Cardiac muscle cell (in vitro differentiated cells and primary cell): ENCODE measurements around the gene WFS1. TPM values are rescaled to one million over a fixed set of nuclear protein-coding genes. Genes with fewer than 3 reads are reported as not detected.

Experiments used
- DNase-seq, 2 donors: peaks; one replicate each; pipeline versions ENCODE4 v3.0.0 to v3.0.0-alpha.2; 2010 to 2017; ENCODE audit warnings: low read depth in 1 of 2, low spot score in 1 of 2
- H3K27ac ChIP-seq: fragments of 200-600 bp; sonication (generic); 2 replicates; pipeline ENCODE4 v1.5.1; 2016
- H3K27me3 ChIP-seq: fragments of 200-600 bp; sonication (generic); 2 replicates; pipeline ENCODE4 v1.6.0; 2016; ENCODE audit warnings: control low read depth
- H3K36me3 ChIP-seq: fragments of 200-600 bp; sonication (generic); 2 replicates; pipeline ENCODE4 v1.5.1; 2016; ENCODE audit warnings: control low read depth
- H3K4me1 ChIP-seq: fragments of 200-600 bp; sonication (generic); 2 replicates; pipeline ENCODE4 v1.8.1; 2017; ENCODE audit warnings: low read depth, mild to moderate bottlenecking, mixed run types
- H3K4me3 ChIP-seq: fragments of 200-600 bp; sonication (generic); 2 replicates; pipeline ENCODE4 v1.5.1; 2016; ENCODE audit warnings: mild to moderate bottlenecking
- H3K9me3 ChIP-seq: fragments of 200-600 bp; sonication (generic); 2 replicates; pipeline ENCODE4 v1.5.1; 2017; ENCODE audit warnings: low read depth, mild to moderate bottlenecking, control low read depth
- polyA plus RNA-seq: library from polyadenylated mRNA; unstranded; fragments of >200 nt; fragmentation: Nextera tagmentation; extraction: Ambion mirVana; gene quantifications from 2 replicates; pipeline ENCODE4 v1.2.1, GENCODE V29; 2016
- total RNA-seq: library from RNA; depleted of rRNA; stranded (reverse); fragments of >200 nt; gene quantifications from 2 replicates; pipeline ENCODE4 v1.2.3, GENCODE V29; 2016
- TF ChIP-seq, protein P1 (sequence below): IDR thresholded peaks from 2 replicates; pipeline ENCODE4 v1.5.1; 2012; ENCODE audit warnings: low read depth, mild to moderate bottlenecking, low read length

The WFS1 gene
- total and polyA plus RNA-seq, 2 experiments from 2014 or later = 29.0 to 30.4 TPM

DNA sequence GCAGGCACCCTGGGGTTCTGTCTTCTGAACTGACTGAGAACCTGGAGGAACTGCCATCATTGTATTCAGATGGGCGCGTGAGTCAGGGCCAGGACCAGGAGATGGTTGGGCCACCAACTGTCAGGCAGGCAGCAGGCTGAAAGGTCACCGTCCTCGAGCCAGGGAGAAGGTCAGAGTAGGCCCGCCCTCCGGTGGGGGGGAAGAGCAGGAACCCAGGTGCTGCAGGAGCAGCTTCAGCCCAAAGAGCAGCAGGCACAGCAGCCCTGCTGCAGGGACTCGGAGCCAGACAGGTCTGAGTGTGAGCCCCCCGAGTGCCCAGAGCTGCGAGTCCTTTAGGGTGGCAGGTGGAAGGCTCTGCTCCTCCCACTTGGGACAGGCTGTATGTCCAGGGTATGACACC is 26.4 kb downstream of the WFS1 start:
- H3K4me3 ChIP-seq = no peak overlapping the region
- TF ChIP-seq, protein P1, sequence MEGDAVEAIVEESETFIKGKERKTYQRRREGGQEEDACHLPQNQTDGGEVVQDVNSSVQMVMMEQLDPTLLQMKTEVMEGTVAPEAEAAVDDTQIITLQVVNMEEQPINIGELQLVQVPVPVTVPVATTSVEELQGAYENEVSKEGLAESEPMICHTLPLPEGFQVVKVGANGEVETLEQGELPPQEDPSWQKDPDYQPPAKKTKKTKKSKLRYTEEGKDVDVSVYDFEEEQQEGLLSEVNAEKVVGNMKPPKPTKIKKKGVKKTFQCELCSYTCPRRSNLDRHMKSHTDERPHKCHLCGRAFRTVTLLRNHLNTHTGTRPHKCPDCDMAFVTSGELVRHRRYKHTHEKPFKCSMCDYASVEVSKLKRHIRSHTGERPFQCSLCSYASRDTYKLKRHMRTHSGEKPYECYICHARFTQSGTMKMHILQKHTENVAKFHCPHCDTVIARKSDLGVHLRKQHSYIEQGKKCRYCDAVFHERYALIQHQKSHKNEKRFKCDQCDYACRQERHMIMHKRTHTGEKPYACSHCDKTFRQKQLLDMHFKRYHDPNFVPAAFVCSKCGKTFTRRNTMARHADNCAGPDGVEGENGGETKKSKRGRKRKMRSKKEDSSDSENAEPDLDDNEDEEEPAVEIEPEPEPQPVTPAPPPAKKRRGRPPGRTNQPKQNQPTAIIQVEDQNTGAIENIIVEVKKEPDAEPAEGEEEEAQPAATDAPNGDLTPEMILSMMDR = no peak
- no peaks in the 10 kb centered on the region for H3K36me3 ChIP-seq
- no peak overlapping the region for H3K27ac ChIP-seq
- H3K9me3 ChIP-seq = no peaks in the 10 kb centered on the region
- DNase-seq = no peak
- no peaks in the 10 kb centered on the region for H3K27me3 ChIP-seq
- H3K4me1 ChIP-seq = no peaks in the 10 kb centered on the region

- H3K27me3 ChIP-seq = no peaks in the 10 kb centered on the region
- H3K36me3 ChIP-seq = no peaks in the 10 kb centered on the region
- TF ChIP-seq, protein P1 = no peak
- DNase-seq = no peak
- H3K27ac ChIP-seq = no peak overlapping the region
- H3K4me3 ChIP-seq = no peak overlapping the region
- H3K4me1 ChIP-seq = no peaks in the 10 kb centered on the region
- H3K9me3 ChIP-seq = no peaks in the 10 kb centered on the region
Observed at GRCh38 chr4:6297266-6297815, 27.7 kb downstream of the WFS1 start.

DNA sequence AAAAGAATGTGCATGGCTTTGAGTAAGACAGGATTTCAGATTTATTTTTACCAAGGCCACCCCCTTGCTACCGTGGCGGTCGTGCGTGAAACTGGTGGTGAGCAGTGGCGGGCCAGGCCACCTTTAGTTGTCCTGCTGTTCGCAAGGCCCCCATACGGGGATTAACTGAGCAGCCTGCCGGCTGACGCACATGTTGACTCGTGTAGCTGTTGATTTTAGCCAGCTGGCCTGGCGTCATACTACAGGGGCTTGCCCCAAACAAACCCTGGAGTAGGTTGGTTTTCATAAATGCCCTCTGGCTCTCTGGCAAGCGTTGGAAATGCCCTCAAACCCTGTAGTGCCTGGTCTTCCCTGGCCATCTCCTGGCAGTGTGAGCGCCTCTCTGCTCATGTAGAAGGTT is 28.4 kb downstream of the WFS1 start:
- Histone ChIP-seq H3K4me3 (no peak overlapping the region), H3K4me1 (no peaks in the 10 kb centered on the region), H3K9me3 (no peaks in the 10 kb centered on the region), H3K36me3 (no peaks in the 10 kb centered on the region), H3K27ac (no peak overlapping the region), H3K27me3 (no peaks in the 10 kb centered on the region)
- TF ChIP-seq, protein P1 = no peak
- DNase-seq = no peak

DNA sequence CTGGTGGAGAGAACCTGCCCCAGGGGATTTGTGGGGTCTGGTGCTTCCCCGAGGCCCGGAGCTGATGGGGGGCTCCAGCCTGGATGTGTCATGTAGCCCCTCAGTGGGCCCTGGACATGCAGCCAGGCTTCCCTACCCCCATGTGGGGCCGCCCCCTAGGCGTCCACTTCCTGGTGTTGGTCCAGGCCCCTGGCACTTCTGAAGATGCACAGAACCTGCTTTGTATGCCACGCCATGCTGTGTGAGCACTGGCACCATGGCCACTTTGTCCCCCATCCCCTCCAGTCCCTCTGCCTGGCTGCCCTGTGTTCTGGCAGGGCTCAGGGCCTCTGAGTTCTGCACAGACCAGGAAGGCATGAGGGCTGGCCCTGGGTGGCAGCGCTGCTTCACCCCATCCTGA is 29.2 kb downstream of the WFS1 start:
- TF ChIP-seq, protein P1 = no peak
- H3K9me3 ChIP-seq = no peaks in the 10 kb centered on the region
- no peaks in the 10 kb centered on the region for H3K4me1 ChIP-seq
- DNase-seq = no peak
- H3K4me3 ChIP-seq = no peak overlapping the region
- H3K27me3 ChIP-seq = no peaks in the 10 kb centered on the region
- H3K36me3 ChIP-seq = no peaks in the 10 kb centered on the region
- no peak overlapping the region for H3K27ac ChIP-seq

GRCh38 chr4:6299875-6300274 is 30.2 kb downstream of the WFS1 start:
- Histone ChIP-seq H3K4me3 (no peak overlapping the region), H3K27ac (no peak overlapping the region), H3K36me3 (no peaks in the 10 kb centered on the region), H3K27me3 (no peaks in the 10 kb centered on the region), H3K9me3 (no peaks in the 10 kb centered on the region), H3K4me1 (no peaks in the 10 kb centered on the region)
- TF ChIP-seq, protein P1 = no peak
- DNase-seq = no peak

DNA sequence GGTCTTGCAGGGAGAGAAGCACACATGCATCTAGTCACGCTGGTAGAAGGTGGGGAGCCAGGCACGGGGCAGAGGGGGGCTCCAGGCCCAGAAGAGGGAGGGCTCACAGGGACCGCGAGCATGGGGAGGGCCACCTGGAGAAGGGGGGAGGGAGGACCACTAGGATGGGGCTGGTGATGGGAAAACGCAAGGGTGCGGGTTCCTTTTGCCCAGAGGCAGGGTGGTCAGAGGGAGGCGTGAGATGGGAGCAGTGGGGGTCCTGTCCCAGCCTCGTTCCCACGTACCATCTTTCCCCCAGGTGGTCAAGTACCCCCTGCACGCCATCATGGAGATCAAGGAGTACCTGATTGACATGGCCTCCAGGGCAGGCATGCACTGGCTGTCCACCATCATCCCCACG is 30.7 kb downstream of the WFS1 start:
- Histone ChIP-seq H3K4me3 (no peak overlapping the region), H3K4me1 (no peaks in the 10 kb centered on the region), H3K27me3 (no peaks in the 10 kb centered on the region), H3K27ac (no peak overlapping the region), H3K9me3 (no peaks in the 10 kb centered on the region), H3K36me3 (no peaks in the 10 kb centered on the region)
- DNase-seq = no peak
- TF ChIP-seq, protein P1 = no peak
